GM13977 (cell line): ENCODE measurements around the gene GPR108.

Experiments used
- DNase-seq: peaks from one replicate; pipeline ENCODE4 v3.0.0; 2012; ENCODE audit warnings: low spot score
- CTCF ChIP-seq: IDR thresholded peaks from 2 replicates; pipeline ENCODE4 v1.5.1; 2012; ENCODE audit warnings: mild to moderate bottlenecking, control low read depth; ENCODE audit not compliant: insufficient read depth; ENCODE audit errors: extremely low read depth, missing control alignments
- in situ Hi-C: fragments of 300-500 bp; cut with MboI; formaldehyde crosslinking; loops from one replicate; pipeline ENCODE4 v1.12.0; 2022; ENCODE audit warnings: low sequenced_read_pairs, low pct_unique_long_range_greater_than_20kb, mixed read lengths, inconsistent platforms; ENCODE audit not compliant: unreplicated experiment

The GPR108 gene

GRCh38 chr19:6682607-6683128, 54.7 kb downstream of the GPR108 start:
- in situ Hi-C loops: no loop called here
- DNase-seq: no peak

DNA sequence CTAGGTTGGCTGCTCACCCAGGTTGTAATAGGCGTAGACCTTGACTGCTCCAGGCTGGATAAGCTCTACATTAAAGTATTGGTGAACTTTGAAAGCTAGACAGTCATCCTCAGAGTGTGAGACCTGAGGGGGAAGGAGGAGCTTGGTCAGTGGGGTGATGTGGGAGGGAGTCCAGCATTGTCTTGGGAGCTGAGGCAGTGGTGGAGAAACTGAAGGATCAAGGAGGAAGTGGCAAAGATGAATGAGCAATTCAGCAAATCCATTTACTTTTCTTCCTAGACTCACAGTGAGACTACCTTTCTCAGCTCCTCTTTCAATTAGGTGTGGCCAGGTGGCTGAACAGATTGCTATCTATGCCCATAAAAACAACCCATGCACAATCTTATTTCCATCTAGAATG, 57.2 kb downstream of the GPR108 start:
- TF ChIP-seq CTCF: no peak
- DNase-seq: no peak
- in situ Hi-C loops: no loop called here

More at GRCh38 chr19:6682607-6683128, 54.7 kb downstream of the GPR108 start:
- no peak for TF ChIP-seq CTCF
